Vagina (tissue), 2 donors: Measurements from ENCODE around the gene TTLL11. TPM values are rescaled to one million over a fixed set of nuclear protein-coding genes. Genes with fewer than 3 reads are reported as not detected.

Source experiments
- DNase-seq, 2 donors: peaks; one replicate each; pipeline ENCODE4 v3.0.0-alpha.2; 2017; ENCODE audit errors: extremely low spot score in 2 of 2
- H3K27ac ChIP-seq: fragments of 200-600 bp; sonication (generic); one replicate; pipeline ENCODE4 v1.5.1; 2019
- H3K27me3 ChIP-seq: fragments of 200-600 bp; sonication (generic); one replicate; pipeline ENCODE4 v1.5.1; 2019
- H3K36me3 ChIP-seq, 2 donors: fragments of 200-600 bp; sonication (generic); one replicate each; pipeline ENCODE4 v1.5.1; 2017 to 2019
- H3K4me1 ChIP-seq: fragments of 200-600 bp; sonication (generic); one replicate; pipeline ENCODE4 v1.5.1; 2019
- H3K4me3 ChIP-seq, 2 donors: fragments of 200-600 bp; sonication (generic); 1 replicate in 1 of 2; 2 replicates in 1 of 2; pipeline ENCODE4 v1.5.1; 2016 to 2019
- H3K9me3 ChIP-seq: fragments of 200-600 bp; sonication (generic); one replicate; pipeline ENCODE4 v1.5.1; 2019
- CTCF ChIP-seq, 3 experiments: fragments of 450-650 bp in 2 of 3; fragments of 200-600 bp in 1 of 3; sonication (generic) in 1 of 3; IDR thresholded peaks; one replicate each; pipeline ENCODE4 v1.5.1; 2017 to 2019; ENCODE audit warnings: antibody characterized with exemption in 3 of 3, mild to moderate bottlenecking in 2 of 3, moderate library complexity in 2 of 3
- POLR2A ChIP-seq, 2 donors: fragments of 450-650 bp; IDR thresholded peaks; one replicate each; pipeline ENCODE4 v1.6.1; 2017; ENCODE audit warnings: antibody characterized with exemption in 2 of 2, mild to moderate bottlenecking in 2 of 2, moderate library complexity in 2 of 2
- POLR2AphosphoS5 ChIP-seq, 2 donors: sonication (generic); formaldehyde crosslinking; IDR thresholded peaks; one replicate each; pipeline ENCODE4 v1.9.0; 2017; ENCODE audit warnings: antibody characterized with exemption in 2 of 2, mild to moderate bottlenecking in 2 of 2, low read depth in 1 of 2; ENCODE audit not compliant: insufficient read depth in 1 of 2
- intact Hi-C: fragments of 100-400 bp; cut with DNase I; formaldehyde crosslinking; loops from one replicate; pipeline ENCODE4 v1.15.1; 2023
- total RNA-seq: library from RNA; depleted of rRNA; stranded (reverse); fragments of >200 nt; gene quantifications from one replicate; pipeline ENCODE4 v1.2.3, GENCODE V29; 2016

Gene TTLL11
- total RNA-seq, 1 donor from 2014 or later = 11.0 TPM

- intact Hi-C loops = loop anchor here (5.0 kb wide), 2 partner anchors 294 to 439 kb away; no protein-coding TSS in a partner anchor
Measured at GRCh38 chr9:121991307-121991661, 101.8 kb downstream of the TTLL11 start.

GRCh38 chr9:121990600-121991306, 102.4 kb downstream of the TTLL11 start:
- H3K27me3 ChIP-seq = no peaks in the 10 kb centered on the region
- no peak overlapping the region for H3K27ac ChIP-seq
- TF ChIP-seq POLR2AphosphoS5 (IDR thresholded peaks at IDR 0.05; ENCODE audit: insufficient read depth in 1 of 2, low read depth in 1 of 2) = no peak
- no peak for TF ChIP-seq POLR2A (IDR thresholded peaks at IDR 0.05)
- TF ChIP-seq CTCF (IDR thresholded peaks at IDR 0.05) = no peak
- H3K36me3 ChIP-seq = no peaks in the 10 kb centered on the region
- DNase-seq = peak in 1 of 2 donors; percentile 49
- H3K4me1 ChIP-seq = no peaks in the 10 kb centered on the region
- no peaks in the 10 kb centered on the region for H3K9me3 ChIP-seq
- intact Hi-C loops = loop anchor here (5.0 kb wide), 2 partner anchors 293 to 438 kb away; no protein-coding TSS in a partner anchor
- no peak overlapping the region for H3K4me3 ChIP-seq

More at GRCh38 chr9:121991307-121991661, 101.8 kb downstream of the TTLL11 start:
- Histone ChIP-seq H3K4me3 (no peak overlapping the region), H3K4me1 (no peaks in the 10 kb centered on the region), H3K27ac (no peak overlapping the region), H3K27me3 (no peaks in the 10 kb centered on the region), H3K36me3 (no peaks in the 10 kb centered on the region), H3K9me3 (no peaks in the 10 kb centered on the region)
- DNase-seq = no peak
- TF ChIP-seq CTCF (IDR thresholded peaks at IDR 0.05) (no peak), POLR2AphosphoS5 (IDR thresholded peaks at IDR 0.05; ENCODE audit: insufficient read depth in 1 of 2, low read depth in 1 of 2) (no peak), POLR2A (IDR thresholded peaks at IDR 0.05) (no peak)

GRCh38 chr9:121989010-121989409, 104.1 kb downstream of the TTLL11 start:
- Histone ChIP-seq H3K9me3 (no peaks in the 10 kb centered on the region), H3K27ac (no peak overlapping the region), H3K27me3 (no peaks in the 10 kb centered on the region), H3K4me3 (no peak overlapping the region), H3K36me3 (no peaks in the 10 kb centered on the region), H3K4me1 (no peaks in the 10 kb centered on the region)
- DNase-seq = no peak
- TF ChIP-seq POLR2AphosphoS5 (IDR thresholded peaks at IDR 0.05; ENCODE audit: insufficient read depth in 1 of 2, low read depth in 1 of 2) (no peak), POLR2A (IDR thresholded peaks at IDR 0.05) (no peak), CTCF (IDR thresholded peaks at IDR 0.05) (no peak)
- intact Hi-C loops = loop anchor here (10.0 kb wide), 1 partner anchor 234 kb away; no protein-coding TSS in a partner anchor

- Histone ChIP-seq H3K27ac (no peak overlapping the region), H3K4me1 (no peaks in the 10 kb centered on the region), H3K36me3 (no peaks in the 10 kb centered on the region), H3K9me3 (no peaks in the 10 kb centered on the region), H3K4me3 (no peak overlapping the region), H3K27me3 (no peaks in the 10 kb centered on the region)
- intact Hi-C loops = loop anchor here (10.0 kb wide), 1 partner anchor 233 kb away; no protein-coding TSS in a partner anchor
- DNase-seq = no peak
- no peak for TF ChIP-seq POLR2AphosphoS5 (IDR thresholded peaks at IDR 0.05; ENCODE audit: insufficient read depth in 1 of 2, low read depth in 1 of 2)
- TF ChIP-seq CTCF (IDR thresholded peaks at IDR 0.05) = no peak
- no peak for TF ChIP-seq POLR2A (IDR thresholded peaks at IDR 0.05)
Measured at GRCh38 chr9:121987314-121987713, 105.8 kb downstream of the TTLL11 start.
